Panc1 (cell line): Measurements from ENCODE around the gene PPP1R7. TPM values are rescaled to one million over a fixed set of nuclear protein-coding genes. Genes with fewer than 3 reads are reported as not detected.

Source experiments
- ATAC-seq: fragments of 200-7000 bp; cut with Tn5 transposase; 2 replicates; pipeline ENCODE4 v1.9.1; 2020; ENCODE audit warnings: mild to moderate bottlenecking, moderate library complexity
- BruUV-seq: library from RNA; stranded (reverse); fragments of 400-500 nt; replicated peaks from 2 replicates; lab custom pipeline; 2021; lab: Mats Ljungman, UMichigan
- CTCF ChIA-PET: fragments of 300-600 bp; sonication (Branson Sonifier 250); formaldehyde crosslinking; loops from one replicate; lab custom pipeline; 2022; ENCODE audit warnings: antibody characterized with exemption; lab: Charles Lee
- POLR2A ChIA-PET: fragments of 300-600 bp; sonication (Branson Sonifier 250); formaldehyde crosslinking; loops from one replicate; lab custom pipeline; 2022; ENCODE audit warnings: antibody characterized with exemption; lab: Charles Lee
- DNase-seq: peaks from one replicate; pipeline ENCODE4 v3.0.0-alpha.2; 2010; ENCODE audit warnings: low read depth, low spot score
- H3K27ac ChIP-seq: 2 replicates; pipeline ENCODE4 v1.5.1; 2011; ENCODE audit warnings: mild to moderate bottlenecking, low read length, inconsistent platforms
- H3K27me3 ChIP-seq: fragments of 200-500 bp; sonication (Bioruptor generic); 2 replicates; pipeline ENCODE4 v1.6.0; 2014; ENCODE audit warnings: low read length, inconsistent platforms; ENCODE audit not compliant: control insufficient read depth, insufficient read depth
- H3K36me3 ChIP-seq: fragments of 200-500 bp; sonication (Bioruptor generic); 2 replicates; pipeline ENCODE4 v1.5.1; 2014; ENCODE audit warnings: inconsistent platforms, mild to moderate bottlenecking, low read length, moderate library complexity; ENCODE audit not compliant: control insufficient read depth, insufficient read depth
- H3K4me1 ChIP-seq: 2 replicates; pipeline ENCODE4 v1.5.1; 2011; ENCODE audit warnings: inconsistent platforms, mild to moderate bottlenecking, low read length, moderate library complexity; ENCODE audit not compliant: control insufficient read depth, insufficient read depth
- H3K4me3 ChIP-seq, 2 experiments: 2 replicates each; pipeline ENCODE4 v1.5.1; 2011 to 2012; ENCODE audit warnings: low read depth in 2 of 2, low read length in 2 of 2, mild to moderate bottlenecking in 2 of 2, inconsistent platforms in 1 of 2, moderate library complexity in 1 of 2
- H3K9me3 ChIP-seq: fragments of 200-500 bp; sonication (Bioruptor generic); 2 replicates; pipeline ENCODE4 v1.5.1; 2014; ENCODE audit warnings: low read depth, mild to moderate bottlenecking, inconsistent platforms, low read length, moderate library complexity; ENCODE audit not compliant: control insufficient read depth, insufficient read depth
- CTCF ChIP-seq: fragments of 450-650 bp; IDR thresholded peaks from 2 replicates; pipeline ENCODE4 v1.5.1; 2017; ENCODE audit warnings: mild to moderate bottlenecking
- POLR2AphosphoS5 ChIP-seq: IDR thresholded peaks from 2 replicates; pipeline ENCODE4 v1.6.1; 2012; ENCODE audit warnings: mild to moderate bottlenecking, low read depth, low read length, moderate library complexity
- REST ChIP-seq, 2 experiments: IDR thresholded peaks; 2 replicates each; pipeline ENCODE4 v1.6.1; 2011 to 2012; ENCODE audit warnings: low read depth in 2 of 2, control low read depth in 1 of 2, low read length in 1 of 2, mild to moderate bottlenecking in 1 of 2, moderate library complexity in 1 of 2; ENCODE audit not compliant: insufficient read depth in 1 of 2
- SIN3A ChIP-seq: IDR thresholded peaks from 2 replicates; pipeline ENCODE4 v1.6.1; 2012; ENCODE audit warnings: low read depth, mild to moderate bottlenecking, low read length, moderate library complexity, borderline replicate concordance; ENCODE audit not compliant: insufficient read depth
- TCF7L2 ChIP-seq: IDR thresholded peaks from 2 replicates; pipeline ENCODE4 v1.6.1; 2011; ENCODE audit warnings: mild to moderate bottlenecking, low read depth, low read length, inconsistent platforms
- in situ Hi-C: cut with HindIII; loops from 2 replicates; pipeline ENCODE4 v1.10.0; 2016; ENCODE audit warnings: low sequenced_read_pairs, low pct_unique_long_range_greater_than_20kb
- intact Hi-C: fragments of 100-400 bp; cut with micrococcal nuclease; formaldehyde crosslinking; loops from one replicate; pipeline ENCODE4 v1.10.0; 2022; ENCODE audit not compliant: unreplicated experiment
- total RNA-seq: library from RNA; stranded (reverse); gene quantifications from one replicate; pipeline ENCODE4 v1.2.1, GENCODE V29; 2021; ENCODE audit not compliant: unreplicated experiment

Gene PPP1R7
- total RNA-seq, 1 experiment from 2014 or later: 64.2 TPM

- no peak for DNase-seq
- intact Hi-C loops (no loop called here), in situ Hi-C loops (no loop called here)
- H3K4me1 ChIP-seq: no peaks in the 10 kb centered on the region
- H3K9me3 ChIP-seq: no peaks in the 10 kb centered on the region
- H3K27me3 ChIP-seq: no peaks in the 10 kb centered on the region
- no peaks in the 10 kb centered on the region; the same call in 1 of the 2 replicates for H3K36me3 ChIP-seq
- ChIA-PET CTCF (no interaction called here), POLR2A (no interaction called here)
- TF ChIP-seq POLR2AphosphoS5: no peak
- TF ChIP-seq SIN3A: no peak
- TF ChIP-seq REST (IDR thresholded peaks at IDR 0.05; ENCODE audit: insufficient read depth in 1 of 2, low read depth in 2 of 2, low read length in 1 of 2): no peak
- no peak for TF ChIP-seq CTCF
- TF ChIP-seq TCF7L2: no peak
- no peak overlapping the region for H3K4me3 ChIP-seq
- no peak overlapping the region for H3K27ac ChIP-seq
- no TSS peak for BruUV-seq
- 0 out of 2 replicates have a peak, but pooled peaks have one; percentile 26 for ATAC-seq
Observed at GRCh38 chr2:241123816-241124536, 26.3 kb upstream of the PPP1R7 start.

- no peak overlapping the region for H3K4me3 ChIP-seq
- no peak overlapping the region for H3K27ac ChIP-seq
- in situ Hi-C loops (no loop called here), intact Hi-C loops (no loop called here)
- H3K9me3 ChIP-seq: no peaks in the 10 kb centered on the region
- POLR2A ChIA-PET: no interaction called here
- H3K4me1 ChIP-seq: no peaks in the 10 kb centered on the region
- ATAC-seq (no peak), DNase-seq (no peak)
- no peaks in the 10 kb centered on the region for H3K27me3 ChIP-seq
- no TSS peak for BruUV-seq
- TF ChIP-seq CTCF (no peak), SIN3A (no peak), REST (IDR thresholded peaks at IDR 0.05; ENCODE audit: insufficient read depth in 1 of 2, low read depth in 2 of 2, low read length in 1 of 2) (no peak), POLR2AphosphoS5 (no peak), TCF7L2 (no peak)
- CTCF ChIA-PET: no interaction called here
- no peaks in the 10 kb centered on the region; the same call in 1 of the 2 replicates for H3K36me3 ChIP-seq
Observed at GRCh38 chr2:241125626-241126025, 24.6 kb upstream of the PPP1R7 start.
